GM18873 (cell line): Measurements from ENCODE around the gene SF1.

Source experiments
- ATAC-seq: cut with Tn5 transposase; IDR thresholded peaks from one replicate; pipeline ENCODE4 v1.9.1; 2021; ENCODE audit warnings: mild to moderate bottlenecking, moderate library complexity, moderate number of reproducible peaks; ENCODE audit not compliant: unreplicated experiment, low FRiP score

The SF1 gene

DNA sequence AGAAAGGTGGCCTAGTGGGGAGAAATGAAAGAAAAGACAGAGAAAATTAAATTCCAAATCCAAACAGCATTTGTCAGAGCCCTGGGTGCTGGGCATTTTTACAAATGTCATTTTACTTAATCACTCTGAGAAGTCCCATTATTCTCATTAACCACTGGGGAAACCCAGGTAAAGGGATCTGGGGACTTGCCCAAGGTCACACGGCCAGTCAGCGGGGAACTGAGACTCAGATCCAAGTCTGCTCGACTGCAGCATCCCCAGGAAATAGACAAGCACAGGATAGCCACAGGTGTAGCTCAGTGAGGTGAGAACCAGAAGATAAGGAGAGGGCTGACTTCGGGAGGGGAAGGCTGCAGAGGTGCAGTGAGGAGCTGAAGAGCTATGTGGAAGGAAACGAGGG is 63.2 kb downstream of the SF1 start:
- ATAC-seq = no peak

DNA sequence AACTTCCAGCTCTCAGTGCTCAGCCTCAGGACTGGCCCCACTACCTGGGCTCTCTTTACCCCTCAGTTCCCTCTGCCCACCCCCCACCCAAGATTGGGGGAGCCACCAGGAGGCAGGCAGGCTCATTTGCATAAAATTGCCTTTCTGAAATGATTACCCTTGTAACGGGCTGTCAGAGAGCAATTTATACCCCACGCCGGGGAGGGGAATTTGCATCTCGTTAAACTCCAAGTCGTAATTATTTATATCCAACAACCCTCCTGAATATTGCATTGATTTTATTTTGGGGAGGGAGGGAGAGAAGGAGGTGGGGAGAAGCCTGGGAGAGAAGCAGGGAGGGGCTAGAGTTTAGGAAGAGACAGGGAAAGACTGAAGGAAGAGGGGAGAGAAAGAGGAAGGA is 63.7 kb downstream of the SF1 start:
- no peak for ATAC-seq
